Colonic mucosa (tissue), 4 donors: ENCODE results near the gene SEL1L3. TPM values are rescaled to one million over a fixed set of nuclear protein-coding genes. Genes with fewer than 3 reads are reported as not detected.

Experiments
- DNase-seq: peaks from one replicate; pipeline ENCODE4 v3.0.0-alpha.2; 2020
- H3K27ac ChIP-seq: fragments of 200-600 bp; one replicate; pipeline ENCODE4 v1.8.0; 2021
- H3K27me3 ChIP-seq: fragments of 200-600 bp; one replicate; pipeline ENCODE4 v1.8.0; 2021
- H3K36me3 ChIP-seq: fragments of 200-600 bp; one replicate; pipeline ENCODE4 v1.8.0; 2021
- H3K4me1 ChIP-seq: fragments of 200-600 bp; one replicate; pipeline ENCODE4 v1.8.0; 2021; ENCODE audit warnings: mild to moderate bottlenecking
- H3K4me3 ChIP-seq: fragments of 200-600 bp; one replicate; pipeline ENCODE4 v1.8.0; 2021
- H3K9ac ChIP-seq, 2 donors: one replicate each; pipeline ENCODE4 v1.7.0; 2013; ENCODE audit warnings: control low read depth in 2 of 2, low read depth in 2 of 2, low read length in 2 of 2
- H3K9me3 ChIP-seq: fragments of 200-600 bp; one replicate; pipeline ENCODE4 v1.8.0; 2021
- CTCF ChIP-seq: fragments of 200-600 bp; IDR thresholded peaks from one replicate; pipeline ENCODE4 v1.8.0; 2022; ENCODE audit warnings: antibody characterized with exemption, mild to moderate bottlenecking
- intact Hi-C: fragments of 100-400 bp; cut with DNase I; formaldehyde crosslinking; loops from one replicate; pipeline ENCODE4 v1.14.1; 2022
- total RNA-seq, 2 donors: library from RNA; stranded (reverse); fragmentation: NEBNext Ultra II Directional in 1 of 2; extraction: Animal tissue kit (Norgen Biotek cat#: 25700) in 1 of 2; gene quantifications; one replicate each; pipeline ENCODE4 v1.2.1, GENCODE V29; 2021
- donor health status: healthy.
- donor health status: DM: no; HTN: no; CAD: no.
- donor health status: DM: no; HTN: no; CAD: no.

Gene SEL1L3
- total RNA-seq, 2 donors from 2014 or later: 88.4 to 96.2 TPM

DNA sequence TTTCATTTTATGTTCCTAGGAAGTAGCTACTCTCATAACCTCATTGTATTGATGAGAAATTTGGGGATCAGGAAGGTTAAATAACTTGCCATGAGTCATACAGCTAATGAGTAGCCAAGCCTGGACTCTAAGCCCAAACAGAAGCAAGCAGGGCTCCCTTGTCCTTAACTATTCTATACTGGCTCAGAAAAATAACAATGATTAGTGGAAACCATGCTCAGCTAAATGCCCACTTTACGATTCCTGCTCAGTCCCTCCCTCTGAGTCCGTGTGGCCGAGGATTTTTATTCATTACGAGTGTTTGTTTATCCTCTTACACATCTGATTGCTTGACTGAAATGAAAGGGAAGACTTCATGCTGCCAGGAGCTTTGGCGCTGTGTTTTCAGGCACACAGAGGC lies 106.3 kb downstream of the SEL1L3 start:
- intact Hi-C loops: no loop called here
- TF ChIP-seq CTCF: no peak
- DNase-seq: no peak
- Histone ChIP-seq H3K4me3 (no peak overlapping the region), H3K27me3 (no peaks in the 10 kb centered on the region), H3K9ac (no peak overlapping the region), H3K36me3 (no peaks in the 10 kb centered on the region), H3K27ac (no peak overlapping the region), H3K4me1 (no peaks in the 10 kb centered on the region), H3K9me3 (no peaks in the 10 kb centered on the region)

- no peak overlapping the region for H3K4me3 ChIP-seq
- no peak for TF ChIP-seq CTCF
- no peak overlapping the region for H3K27ac ChIP-seq
- no peaks in the 10 kb centered on the region for H3K9me3 ChIP-seq
- H3K4me1 ChIP-seq: no peaks in the 10 kb centered on the region
- no peak for DNase-seq
- H3K9ac ChIP-seq: no peak overlapping the region
- intact Hi-C loops: no loop called here
- H3K36me3 ChIP-seq: no peaks in the 10 kb centered on the region
- no peaks in the 10 kb centered on the region for H3K27me3 ChIP-seq
Measured at GRCh38 chr4:25755911-25756310, 106.9 kb downstream of the SEL1L3 start.

- H3K36me3 ChIP-seq: no peaks in the 10 kb centered on the region
- intact Hi-C loops: no loop called here
- H3K4me3 ChIP-seq: no peak overlapping the region
- no peak for TF ChIP-seq CTCF
- no peak overlapping the region for H3K9ac ChIP-seq
- DNase-seq: no peak
- H3K4me1 ChIP-seq: no peaks in the 10 kb centered on the region
- H3K9me3 ChIP-seq: no peaks in the 10 kb centered on the region
- no peaks in the 10 kb centered on the region for H3K27me3 ChIP-seq
- no peak overlapping the region for H3K27ac ChIP-seq
Measured at GRCh38 chr4:25753239-25753638, 109.5 kb downstream of the SEL1L3 start.

DNA sequence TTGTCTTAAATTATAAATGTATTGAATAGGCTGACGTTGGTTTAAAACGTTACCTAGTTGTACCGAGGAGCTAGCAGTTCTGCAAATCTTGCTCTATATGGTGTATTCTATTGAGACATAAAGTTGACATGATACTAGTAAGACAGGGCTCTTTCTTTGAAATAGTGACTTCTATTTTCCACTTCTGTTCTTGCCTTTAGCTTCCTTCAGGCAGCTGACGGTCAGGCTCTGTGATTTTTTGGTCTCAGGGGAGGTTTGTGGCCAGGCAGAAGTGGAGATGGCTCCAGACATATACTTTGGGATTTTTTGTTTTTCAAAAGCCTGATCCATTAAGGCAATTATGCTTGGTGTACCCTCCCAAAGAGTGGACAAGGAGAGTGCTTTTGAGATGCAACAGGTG lies 111.9 kb downstream of the SEL1L3 start:
- intact Hi-C loops: no loop called here
- no peak for TF ChIP-seq CTCF
- H3K27me3 ChIP-seq: no peaks in the 10 kb centered on the region

DNA sequence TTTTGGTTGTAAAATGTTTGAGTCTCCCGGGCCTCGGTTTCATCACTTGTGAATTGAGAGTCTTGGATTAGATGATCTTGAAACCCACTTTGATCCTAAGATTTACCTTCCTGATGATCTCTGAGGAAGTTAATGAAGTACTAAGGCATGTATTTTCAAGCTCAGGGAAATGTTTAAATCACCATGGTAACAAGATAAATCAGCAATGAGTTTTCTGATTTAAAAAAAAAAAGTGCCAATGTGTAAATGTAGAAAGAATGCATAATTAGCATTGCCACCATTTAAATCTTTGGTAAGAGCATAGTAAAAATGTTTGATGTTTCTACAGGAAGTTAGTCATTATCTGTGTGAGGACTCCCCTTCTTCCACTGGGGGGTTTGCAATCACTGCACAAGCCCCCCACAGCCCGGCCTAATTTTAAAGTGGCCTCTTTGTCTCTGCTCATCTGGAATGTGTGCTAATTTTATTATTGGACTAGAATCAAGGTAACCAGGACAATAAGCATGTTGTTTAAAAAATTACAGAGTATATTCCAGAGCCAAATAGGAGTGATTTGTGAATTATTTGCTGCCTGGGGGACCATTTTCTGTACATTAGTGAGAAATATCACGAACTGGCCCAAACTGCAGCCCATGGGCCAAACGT lies 113.5 kb downstream of the SEL1L3 start:
- H3K27me3 ChIP-seq: no peaks in the 10 kb centered on the region
- H3K4me1 ChIP-seq: no peaks in the 10 kb centered on the region
- intact Hi-C loops: no loop called here
- DNase-seq: no peak
- no peaks in the 10 kb centered on the region for H3K36me3 ChIP-seq
- no peaks in the 10 kb centered on the region for H3K9me3 ChIP-seq
- H3K4me3 ChIP-seq: no peak overlapping the region
- no peak overlapping the region for H3K27ac ChIP-seq
- no peak for TF ChIP-seq CTCF
- H3K9ac ChIP-seq: no peak overlapping the region

More for the DNA sequence above, 111.9 kb downstream of the SEL1L3 start:
- DNase-seq: no peak
- Histone ChIP-seq H3K4me1 (no peaks in the 10 kb centered on the region), H3K4me3 (no peak overlapping the region), H3K9me3 (no peaks in the 10 kb centered on the region), H3K27ac (no peak overlapping the region), H3K9ac (no peak overlapping the region), H3K36me3 (no peaks in the 10 kb centered on the region)
